ENCODE measurements around the gene CBX8.

The CBX8 gene

GRCh38 chr17:79791735-79792161 lies 5.1 kb downstream of the CBX8 start:
- DNase-seq = no peak

GRCh38 chr17:79790805-79791734 lies 5.8 kb downstream of the CBX8 start:
- no peak for DNase-seq

GRCh38 chr17:79789943-79790804 lies 6.7 kb downstream of the CBX8 start:
- DNase-seq = no peak

GRCh38 chr17:79788989-79789942 lies 7.6 kb downstream of the CBX8 start:
- DNase-seq = no peak

- no peak for DNase-seq
Observed at GRCh38 chr17:79788455-79788854, 8.4 kb downstream of the CBX8 start.

GRCh38 chr17:79786930-79787643 lies 9.8 kb downstream of the CBX8 start:
- DNase-seq = no peak

- DNase-seq = no peak
Observed at GRCh38 chr17:79785900-79786810, 10.7 kb downstream of the CBX8 start.

GRCh38 chr17:79785017-79785899 lies 11.6 kb downstream of the CBX8 start:
- no peak for DNase-seq

- no peak for DNase-seq
Observed at GRCh38 chr17:79784353-79785016, 12.4 kb downstream of the CBX8 start.

- no peak for DNase-seq
Observed at GRCh38 chr17:79783891-79784290, 13.0 kb downstream of the CBX8 start.

- no peak for DNase-seq
Observed at GRCh38 chr17:79781736-79782575, 14.9 kb downstream of the CBX8 start.

- DNase-seq = no peak
Observed at GRCh38 chr17:79781012-79781650, 15.7 kb downstream of the CBX8 start.

GRCh38 chr17:79779661-79780365 lies 17.1 kb downstream of the CBX8 start:
- no peak for DNase-seq

GRCh38 chr17:79779084-79779529 lies 17.8 kb downstream of the CBX8 start:
- no peak for DNase-seq

GRCh38 chr17:79778504-79779083 lies 18.3 kb downstream of the CBX8 start:
- DNase-seq = no peak

- DNase-seq = peak; percentile 74
Observed at GRCh38 chr17:79777894-79778503, 18.9 kb downstream of the CBX8 start, which contains the start of gene CBX2. TSS of gene CBX2 (plus strand) at chr17:79778148. CDS start at chr17:79778236, 88 bp downstream.
